ENCODE data around the gene LMX1B. TPM values are rescaled to one million over a fixed set of nuclear protein-coding genes. Genes with fewer than 3 reads are reported as not detected.

LMX1B gene
- total RNA-seq, 1 experiment from 2014 or later, result 2.6 TPM

DNA sequence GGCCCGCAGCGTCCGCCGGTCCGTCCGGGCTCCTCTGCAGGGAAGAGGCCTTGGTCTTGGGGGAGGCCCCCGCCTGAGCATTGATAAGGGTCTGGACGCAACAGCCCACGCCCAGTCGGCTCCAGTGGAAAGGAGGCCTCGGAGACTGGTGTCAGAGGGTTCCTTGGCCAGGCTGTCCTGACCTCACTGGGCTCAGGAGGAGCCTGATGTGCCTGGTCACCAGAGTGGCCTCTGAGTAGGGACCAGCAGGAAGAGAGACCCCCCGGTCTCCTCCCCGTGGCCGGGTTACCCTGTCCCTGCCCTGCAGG lies 13.2 kb downstream of the LMX1B start:
- no peaks in the 10 kb centered on the region for H3K36me3 ChIP-seq (ENCODE audit: control insufficient read depth, insufficient read depth, low read length)
- CTCF ChIA-PET, result no interaction called here
- intact Hi-C loops (cut with micrococcal nuclease; ENCODE audit: unreplicated experiment), result no loop called here
- H3K4me3 ChIP-seq (ENCODE audit: low read depth in 2 of 2, low read length in 2 of 2), result no peak overlapping the region
- POLR2A ChIA-PET, result interaction anchor here (0.6 kb wide), 1 partner anchor 44 kb away, joined by 4 read pairs; no protein-coding TSS in a partner anchor
- H3K27me3 ChIP-seq (ENCODE audit: control insufficient read depth, insufficient read depth, low read length), result no peaks in the 10 kb centered on the region
- no peaks in the 10 kb centered on the region for H3K9me3 ChIP-seq (ENCODE audit: control insufficient read depth, insufficient read depth, low read depth, low read length)
- TF ChIP-seq TCF7L2 (IDR thresholded peaks at IDR 0.05; ENCODE audit: low read depth, low read length) (no peak), POLR2AphosphoS5 (IDR thresholded peaks at IDR 0.05; ENCODE audit: low read depth, low read length) (no peak)
- no peak overlapping the region for H3K27ac ChIP-seq (ENCODE audit: low read length)
- ATAC-seq (no peak), DNase-seq (ENCODE audit: low read depth, low spot score) (no peak)
- BruUV-seq (replicated peaks), result no TSS peak
- H3K4me1 ChIP-seq (ENCODE audit: control insufficient read depth, insufficient read depth, low read length), result no peaks in the 10 kb centered on the region
- in situ Hi-C loops (cut with HindIII; ENCODE audit: low pct_unique_long_range_greater_than_20kb, low sequenced_read_pairs), result no loop called here

- H3K27ac ChIP-seq (ENCODE audit: low read length), result no peak overlapping the region
- H3K9me3 ChIP-seq (ENCODE audit: control insufficient read depth, insufficient read depth, low read depth, low read length), result no peaks in the 10 kb centered on the region
- no peaks in the 10 kb centered on the region for H3K27me3 ChIP-seq (ENCODE audit: control insufficient read depth, insufficient read depth, low read length)
- no peak for TF ChIP-seq SIN3A (IDR thresholded peaks at IDR 0.05; ENCODE audit: borderline replicate concordance, insufficient read depth, low read depth, low read length)
- TF ChIP-seq POLR2AphosphoS5 (IDR thresholded peaks at IDR 0.05; ENCODE audit: low read depth, low read length), result no peak
- TF ChIP-seq TCF7L2 (IDR thresholded peaks at IDR 0.05; ENCODE audit: low read depth, low read length), result no peak
- TF ChIP-seq, protein P1, sequence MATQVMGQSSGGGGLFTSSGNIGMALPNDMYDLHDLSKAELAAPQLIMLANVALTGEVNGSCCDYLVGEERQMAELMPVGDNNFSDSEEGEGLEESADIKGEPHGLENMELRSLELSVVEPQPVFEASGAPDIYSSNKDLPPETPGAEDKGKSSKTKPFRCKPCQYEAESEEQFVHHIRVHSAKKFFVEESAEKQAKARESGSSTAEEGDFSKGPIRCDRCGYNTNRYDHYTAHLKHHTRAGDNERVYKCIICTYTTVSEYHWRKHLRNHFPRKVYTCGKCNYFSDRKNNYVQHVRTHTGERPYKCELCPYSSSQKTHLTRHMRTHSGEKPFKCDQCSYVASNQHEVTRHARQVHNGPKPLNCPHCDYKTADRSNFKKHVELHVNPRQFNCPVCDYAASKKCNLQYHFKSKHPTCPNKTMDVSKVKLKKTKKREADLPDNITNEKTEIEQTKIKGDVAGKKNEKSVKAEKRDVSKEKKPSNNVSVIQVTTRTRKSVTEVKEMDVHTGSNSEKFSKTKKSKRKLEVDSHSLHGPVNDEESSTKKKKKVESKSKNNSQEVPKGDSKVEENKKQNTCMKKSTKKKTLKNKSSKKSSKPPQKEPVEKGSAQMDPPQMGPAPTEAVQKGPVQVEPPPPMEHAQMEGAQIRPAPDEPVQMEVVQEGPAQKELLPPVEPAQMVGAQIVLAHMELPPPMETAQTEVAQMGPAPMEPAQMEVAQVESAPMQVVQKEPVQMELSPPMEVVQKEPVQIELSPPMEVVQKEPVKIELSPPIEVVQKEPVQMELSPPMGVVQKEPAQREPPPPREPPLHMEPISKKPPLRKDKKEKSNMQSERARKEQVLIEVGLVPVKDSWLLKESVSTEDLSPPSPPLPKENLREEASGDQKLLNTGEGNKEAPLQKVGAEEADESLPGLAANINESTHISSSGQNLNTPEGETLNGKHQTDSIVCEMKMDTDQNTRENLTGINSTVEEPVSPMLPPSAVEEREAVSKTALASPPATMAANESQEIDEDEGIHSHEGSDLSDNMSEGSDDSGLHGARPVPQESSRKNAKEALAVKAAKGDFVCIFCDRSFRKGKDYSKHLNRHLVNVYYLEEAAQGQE (IDR thresholded peaks at IDR 0.05; ENCODE audit: insufficient read depth in 1 of 2, low read depth in 2 of 2, low read length in 1 of 2), result no peak
- TF ChIP-seq, protein P2, sequence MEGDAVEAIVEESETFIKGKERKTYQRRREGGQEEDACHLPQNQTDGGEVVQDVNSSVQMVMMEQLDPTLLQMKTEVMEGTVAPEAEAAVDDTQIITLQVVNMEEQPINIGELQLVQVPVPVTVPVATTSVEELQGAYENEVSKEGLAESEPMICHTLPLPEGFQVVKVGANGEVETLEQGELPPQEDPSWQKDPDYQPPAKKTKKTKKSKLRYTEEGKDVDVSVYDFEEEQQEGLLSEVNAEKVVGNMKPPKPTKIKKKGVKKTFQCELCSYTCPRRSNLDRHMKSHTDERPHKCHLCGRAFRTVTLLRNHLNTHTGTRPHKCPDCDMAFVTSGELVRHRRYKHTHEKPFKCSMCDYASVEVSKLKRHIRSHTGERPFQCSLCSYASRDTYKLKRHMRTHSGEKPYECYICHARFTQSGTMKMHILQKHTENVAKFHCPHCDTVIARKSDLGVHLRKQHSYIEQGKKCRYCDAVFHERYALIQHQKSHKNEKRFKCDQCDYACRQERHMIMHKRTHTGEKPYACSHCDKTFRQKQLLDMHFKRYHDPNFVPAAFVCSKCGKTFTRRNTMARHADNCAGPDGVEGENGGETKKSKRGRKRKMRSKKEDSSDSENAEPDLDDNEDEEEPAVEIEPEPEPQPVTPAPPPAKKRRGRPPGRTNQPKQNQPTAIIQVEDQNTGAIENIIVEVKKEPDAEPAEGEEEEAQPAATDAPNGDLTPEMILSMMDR (IDR thresholded peaks at IDR 0.05), result no peak
- ChIA-PET CTCF (no interaction called here), POLR2A (no interaction called here)
- DNase-seq (ENCODE audit: low read depth, low spot score) (no peak), ATAC-seq (no peak)
- H3K4me3 ChIP-seq (ENCODE audit: low read depth in 2 of 2, low read length in 2 of 2), result no peak overlapping the region
- BruUV-seq (replicated peaks), result no TSS peak
- H3K4me1 ChIP-seq (ENCODE audit: control insufficient read depth, insufficient read depth, low read length), result no peaks in the 10 kb centered on the region
- no peaks in the 10 kb centered on the region for H3K36me3 ChIP-seq (ENCODE audit: control insufficient read depth, insufficient read depth, low read length)
- in situ Hi-C loops (cut with HindIII; ENCODE audit: low pct_unique_long_range_greater_than_20kb, low sequenced_read_pairs), result no loop called here
- intact Hi-C loops (cut with micrococcal nuclease; ENCODE audit: unreplicated experiment), result no loop called here
These were observed 14.4 kb downstream of the LMX1B start for GRCh38 chr9:126628146-126628545.

DNA sequence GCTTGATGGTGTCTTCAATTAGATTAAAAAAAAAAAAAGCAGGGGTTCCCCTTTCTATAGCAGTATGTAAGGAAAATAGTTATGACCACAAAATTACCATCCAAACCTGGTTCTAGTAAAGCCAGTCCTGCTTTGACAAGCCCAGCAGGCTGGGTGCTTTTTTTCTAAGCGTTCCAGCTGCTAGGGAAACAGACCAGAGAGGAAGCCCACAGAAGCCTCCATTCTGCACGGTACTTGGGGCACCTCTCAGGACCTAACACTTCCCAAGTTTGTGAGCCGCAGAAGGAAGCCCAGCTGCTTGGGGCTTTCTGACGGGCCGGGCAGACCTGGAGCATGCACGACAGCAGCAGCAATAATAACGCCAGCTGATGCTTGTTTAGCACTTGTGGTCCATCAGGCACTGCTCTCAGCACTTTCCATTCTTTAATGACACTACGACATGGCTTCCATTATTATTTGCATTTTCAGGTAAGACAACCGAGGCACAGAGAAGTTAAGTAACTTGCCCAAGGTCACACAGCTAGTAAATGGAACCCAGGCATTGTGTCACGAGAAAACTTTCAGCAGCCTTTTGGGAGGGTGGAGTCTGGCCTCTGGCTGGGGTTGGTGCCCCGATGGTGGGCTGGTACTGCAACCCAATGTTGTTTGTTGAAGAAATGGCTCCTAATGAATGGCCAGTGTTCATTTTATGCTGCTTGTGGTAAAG lies 15.4 kb downstream of the LMX1B start:
- H3K27ac ChIP-seq (ENCODE audit: low read length), result no peak overlapping the region
- DNase-seq (ENCODE audit: low read depth, low spot score), result no peak
- H3K4me3 ChIP-seq (ENCODE audit: low read depth in 2 of 2, low read length in 2 of 2), result no peak overlapping the region
- no peaks in the 10 kb centered on the region for H3K27me3 ChIP-seq (ENCODE audit: control insufficient read depth, insufficient read depth, low read length)
- H3K36me3 ChIP-seq (ENCODE audit: control insufficient read depth, insufficient read depth, low read length), result no peaks in the 10 kb centered on the region
- no peak for ATAC-seq
- CTCF ChIA-PET, result no interaction called here
- POLR2A ChIA-PET, result no interaction called here
- intact Hi-C loops (cut with micrococcal nuclease; ENCODE audit: unreplicated experiment), result no loop called here
- in situ Hi-C loops (cut with HindIII; ENCODE audit: low pct_unique_long_range_greater_than_20kb, low sequenced_read_pairs), result no loop called here
- no peaks in the 10 kb centered on the region for H3K4me1 ChIP-seq (ENCODE audit: control insufficient read depth, insufficient read depth, low read length)
- H3K9me3 ChIP-seq (ENCODE audit: control insufficient read depth, insufficient read depth, low read depth, low read length), result no peaks in the 10 kb centered on the region
- no TSS peak for BruUV-seq (replicated peaks)
- TF ChIP-seq TCF7L2 (IDR thresholded peaks at IDR 0.05; ENCODE audit: low read depth, low read length), result no peak
- TF ChIP-seq, protein P1 (IDR thresholded peaks at IDR 0.05; ENCODE audit: insufficient read depth in 1 of 2, low read depth in 2 of 2, low read length in 1 of 2), result no peak
- TF ChIP-seq, protein P2 (IDR thresholded peaks at IDR 0.05), result no peak
